H9 (cell line): ENCODE data around the gene SLC25A48. TPM values are rescaled to one million over a fixed set of nuclear protein-coding genes. Genes with fewer than 3 reads are reported as not detected.

Experiments
- DNase-seq: peaks from one replicate; pipeline ENCODE4 v3.0.0-alpha.2; 2017
- H2AFZ ChIP-seq: one replicate; pipeline ENCODE4 v1.6.1; 2013; ENCODE audit warnings: mild to moderate bottlenecking, low read length, control low read depth, moderate library complexity
- H2AK5ac ChIP-seq: 2 replicates; pipeline ENCODE4 v1.6.1; 2013; ENCODE audit warnings: low read length, control low read depth, mixed read lengths; ENCODE audit not compliant: insufficient read length
- H2BK120ac ChIP-seq: one replicate; pipeline ENCODE4 v1.6.1; 2013; ENCODE audit warnings: low read depth, mild to moderate bottlenecking, low read length, control low read depth, inconsistent platforms; ENCODE audit not compliant: poor library complexity, severe bottlenecking
- H2BK12ac ChIP-seq: 2 replicates; pipeline ENCODE4 v1.6.1; 2013; ENCODE audit warnings: low read length, control low read depth, mixed read lengths, low read depth; ENCODE audit not compliant: insufficient read length
- H2BK15ac ChIP-seq: 2 replicates; pipeline ENCODE4 v1.6.1; 2013; ENCODE audit warnings: low read depth, low read length, control low read depth
- H2BK20ac ChIP-seq: one replicate; pipeline ENCODE4 v1.6.1; 2013; ENCODE audit warnings: low read depth, mild to moderate bottlenecking, low read length, control low read depth, inconsistent platforms; ENCODE audit not compliant: poor library complexity, severe bottlenecking
- H2BK5ac ChIP-seq: 2 replicates; pipeline ENCODE4 v1.6.1; 2013; ENCODE audit warnings: low read length, control low read depth, mixed read lengths; ENCODE audit not compliant: insufficient read length
- H3K14ac ChIP-seq: 2 replicates; pipeline ENCODE4 v1.6.1; 2013; ENCODE audit warnings: low read length, control low read depth; ENCODE audit not compliant: insufficient read depth
- H3K18ac ChIP-seq: 2 replicates; pipeline ENCODE4 v1.6.1; 2013; ENCODE audit warnings: low read depth, mild to moderate bottlenecking, mixed read lengths, low read length, control low read depth; ENCODE audit not compliant: insufficient read length
- H3K23ac ChIP-seq: 2 replicates; pipeline ENCODE4 v1.6.1; 2013; ENCODE audit warnings: low read length, control low read depth, mixed read lengths, low read depth; ENCODE audit not compliant: insufficient read length
- H3K23me2 ChIP-seq: 2 replicates; pipeline ENCODE4 v1.6.1; 2013; ENCODE audit warnings: low read depth, mild to moderate bottlenecking, mixed read lengths, low read length, control low read depth; ENCODE audit not compliant: insufficient read length, poor library complexity, severe bottlenecking
- H3K27ac ChIP-seq: 2 replicates; pipeline ENCODE4 v1.5.1; 2013; ENCODE audit warnings: low read length, control low read depth, mixed read lengths, low read depth; ENCODE audit not compliant: insufficient read length
- H3K27me3 ChIP-seq: 2 replicates; pipeline ENCODE4 v1.6.1; 2013; ENCODE audit warnings: low read length, control low read depth, inconsistent platforms; ENCODE audit not compliant: insufficient read depth
- H3K4ac ChIP-seq: 2 replicates; pipeline ENCODE4 v1.6.1; 2013; ENCODE audit warnings: low read depth, mild to moderate bottlenecking, control low read depth, inconsistent platforms, low read length, moderate library complexity
- H3K4me1 ChIP-seq: 2 replicates; pipeline ENCODE4 v1.6.1; 2013; ENCODE audit warnings: low read length, control low read depth, inconsistent platforms; ENCODE audit not compliant: insufficient read depth
- H3K4me2 ChIP-seq: 2 replicates; pipeline ENCODE4 v1.6.1; 2013; ENCODE audit warnings: low read length, control low read depth, mixed read lengths; ENCODE audit not compliant: insufficient read length, insufficient read depth
- H3K56ac ChIP-seq: 2 replicates; pipeline ENCODE4 v1.6.1; 2013; ENCODE audit warnings: low read depth, mild to moderate bottlenecking, mixed read lengths, low read length, control low read depth; ENCODE audit not compliant: insufficient read length
- H3K79me1 ChIP-seq: 2 replicates; pipeline ENCODE4 v1.6.1; 2013; ENCODE audit warnings: low read depth, mild to moderate bottlenecking, moderate library complexity, low read length, control low read depth, inconsistent platforms; ENCODE audit not compliant: insufficient read depth, poor library complexity, severe bottlenecking
- H3K79me2 ChIP-seq: 2 replicates; pipeline ENCODE4 v1.6.1; 2013; ENCODE audit warnings: low read length, control low read depth, inconsistent platforms; ENCODE audit not compliant: insufficient read depth
- H3K9ac ChIP-seq: 2 replicates; pipeline ENCODE4 v1.6.1; 2013; ENCODE audit warnings: low read length, control low read depth, mixed read lengths; ENCODE audit not compliant: insufficient read length; ENCODE audit errors: extremely low read depth
- H3K9me3 ChIP-seq: one replicate; pipeline ENCODE4 v1.6.1; 2013; ENCODE audit warnings: low read depth, low read length, inconsistent platforms; ENCODE audit not compliant: control insufficient read depth
- H3T11ph ChIP-seq: one replicate; pipeline ENCODE4 v1.6.1; 2013; ENCODE audit warnings: mild to moderate bottlenecking, low read length, control low read depth, inconsistent platforms
- H4K20me1 ChIP-seq: one replicate; pipeline ENCODE4 v1.6.1; 2013; ENCODE audit not compliant: control insufficient read depth, insufficient read length, insufficient read depth
- H4K5ac ChIP-seq: 2 replicates; pipeline ENCODE4 v1.6.1; 2013; ENCODE audit warnings: low read depth, mild to moderate bottlenecking, mixed read lengths, low read length, control low read depth; ENCODE audit not compliant: insufficient read length
- H4K8ac ChIP-seq: replicated peaks from 2 replicates; pipeline ENCODE4 v1.6.1; 2013; ENCODE audit warnings: low read length, control low read depth, mixed read lengths, low read depth; ENCODE audit not compliant: insufficient read length
- H4K91ac ChIP-seq: 2 replicates; pipeline ENCODE4 v1.6.1; 2013; ENCODE audit warnings: low read depth, mild to moderate bottlenecking, moderate library complexity, mixed read lengths, low read length, control low read depth; ENCODE audit not compliant: insufficient read length
- H3K27ac Mint-ChIP-seq, 3 experiments: 2 replicates in 2 of 3; 3 replicates in 1 of 3; pipeline ENCODE4 v1.8.0; 2020 to 2021; ENCODE audit warnings: mixed read lengths in 3 of 3, mild to moderate bottlenecking in 1 of 3, moderate library complexity in 1 of 3
- H3K27me3 Mint-ChIP-seq: 2 replicates; pipeline ENCODE4 v1.8.0; 2021; ENCODE audit warnings: low read depth, mild to moderate bottlenecking, moderate library complexity, mixed read lengths
- H3K36me3 Mint-ChIP-seq, 3 experiments: 2 replicates in 2 of 3; 3 replicates in 1 of 3; pipeline ENCODE4 v1.8.0; 2020 to 2021; ENCODE audit warnings: low read depth in 3 of 3, mixed read lengths in 3 of 3; ENCODE audit not compliant: insufficient read depth in 1 of 3
- H3K4me1 Mint-ChIP-seq, 2 experiments: 2 replicates each; pipeline ENCODE4 v1.8.0; 2020; ENCODE audit warnings: mixed read lengths in 2 of 2
- H3K4me3 Mint-ChIP-seq, 2 experiments: 2 replicates in 1 of 2; 3 replicates in 1 of 2; pipeline ENCODE4 v1.8.0; 2020 to 2021; ENCODE audit warnings: mild to moderate bottlenecking in 2 of 2, mixed read lengths in 2 of 2, moderate library complexity in 1 of 2
- H3K9me3 Mint-ChIP-seq, 2 experiments: 2 replicates in 1 of 2; 3 replicates in 1 of 2; pipeline ENCODE4 v1.8.0; 2020; ENCODE audit warnings: mild to moderate bottlenecking in 2 of 2, mixed read lengths in 2 of 2, moderate library complexity in 1 of 2
- CTCF ChIP-seq: fragments of 200-600 bp; sonication (generic); conservative IDR thresholded peaks from 3 replicates; pipeline ENCODE4 v1.8.0; 2021; ENCODE audit warnings: antibody characterized with exemption, mild to moderate bottlenecking
- WGBS: extraction: QIAGEN DNeasy Blood & Tissue Kit; methylation state at CpG from one replicate; pipeline ENCODE4 v1.1.7; 2013; ENCODE audit warnings: missing lambda C conversion rate, low lambda C conversion rate, mixed read lengths; ENCODE audit not compliant: insufficient read length; ENCODE audit errors: extremely low coverage; 5-methylcytosine and 5-hydroxymethylcytosine counted together
- total RNA-seq: library from RNA; stranded (reverse); gene quantifications from 2 replicates; pipeline ENCODE4 v1.2.1, GENCODE V29; 2021

The SLC25A48 gene
- total RNA-seq, 1 experiment from 2014 or later, result 0.66 TPM

GRCh38 chr5:135916638-135917263 lies 82.3 kb downstream of the SLC25A48 start:
- Histone ChIP-seq H2AK5ac (no peak overlapping the region), H4K8ac (no peak overlapping the region), H3K79me2 (no peaks in the 10 kb centered on the region), H2BK15ac (no peak overlapping the region), H4K91ac (no peak overlapping the region), H3K9ac (no peak overlapping the region), H3K4me1 (no peaks in the 10 kb centered on the region), H2BK120ac (no peak overlapping the region), H3K4ac (no peak overlapping the region), H4K5ac (no peak overlapping the region), H3K79me1 (no peaks in the 10 kb centered on the region), H2BK20ac (no peak overlapping the region), H2BK12ac (no peak overlapping the region), H3K4me2 (no peak overlapping the region), H3K9me3 (no peaks in the 10 kb centered on the region), H4K20me1 (no peaks in the 10 kb centered on the region), H2BK5ac (no peak overlapping the region), H2AFZ (no peak overlapping the region), H3K18ac (no peak overlapping the region), H3K27ac (no peak overlapping the region), H3K23ac (no peak overlapping the region), H3K14ac (no peak overlapping the region), H3T11ph (no peak overlapping the region), H3K56ac (no peak overlapping the region), H3K23me2 (no peaks in the 10 kb centered on the region), H3K27me3 (no peaks in the 10 kb centered on the region; the same call in 1 of the 2 replicates)
- Mint-ChIP-seq H3K27ac (no peak overlapping the region), H3K4me1 (no peaks in the 10 kb centered on the region), H3K27me3 (peaks cover 75% of the 10 kb centered on the region), H3K4me3 (no peak overlapping the region), H3K9me3 (no peaks in the 10 kb centered on the region), H3K36me3 (no peaks in the 10 kb centered on the region)
- no peak for DNase-seq
- TF ChIP-seq CTCF, result no peak
- no CpG with 5 or more reads among the region's 8 CpGs for WGBS
